ENCODE results near the gene COLGALT1.

COLGALT1 gene

DNA sequence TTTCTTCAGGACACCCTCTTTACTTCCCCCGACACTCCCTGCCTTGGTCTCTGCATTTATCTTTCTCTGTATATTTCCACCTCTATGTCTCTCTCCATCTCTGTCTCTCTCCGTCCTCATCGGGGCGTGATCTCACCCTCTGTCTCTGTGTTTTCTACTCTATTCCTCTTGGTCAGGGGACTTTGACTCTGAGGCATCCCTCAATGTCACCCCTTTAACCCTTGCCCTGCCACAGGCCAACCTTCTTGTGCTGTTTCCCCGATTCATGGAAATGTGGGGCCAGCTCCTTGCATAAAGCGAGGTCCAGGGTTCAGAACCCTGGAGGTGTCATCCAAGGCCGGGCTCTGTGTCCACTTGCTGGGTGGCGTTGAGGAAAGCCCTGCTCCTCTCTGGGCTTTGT lies 46.8 kb downstream of the COLGALT1 start:
- no peak for DNase-seq

DNA sequence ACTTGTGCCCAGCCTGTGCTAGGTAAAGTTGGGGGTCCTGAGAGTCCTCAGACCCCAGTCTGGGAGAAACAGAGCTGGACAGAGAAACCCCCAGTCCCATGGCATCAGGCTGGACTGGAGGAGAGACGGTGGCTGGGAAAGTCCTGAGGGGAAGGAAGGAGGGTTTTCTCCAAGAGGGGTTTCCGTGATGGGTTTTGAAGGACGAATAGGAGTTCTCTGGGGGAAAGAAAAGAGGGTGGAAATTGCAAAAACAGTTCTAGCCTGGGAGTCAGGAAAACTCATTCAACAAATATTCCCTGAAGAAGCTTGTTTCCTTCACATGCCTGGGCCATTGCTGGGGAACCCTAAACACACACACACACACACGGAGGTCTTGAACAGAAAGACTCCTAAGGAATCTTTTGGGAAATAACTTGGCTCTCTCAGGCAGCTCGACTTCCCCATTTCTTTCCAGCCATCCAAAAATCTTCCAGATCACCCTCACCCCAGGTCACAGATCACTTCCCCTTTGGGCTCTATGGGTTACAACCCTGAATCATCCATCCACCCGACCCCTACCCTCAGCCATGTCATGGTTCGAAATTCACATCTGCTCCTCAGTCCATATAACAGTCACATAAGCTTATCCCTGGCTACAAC lies 47.5 kb downstream of the COLGALT1 start:
- DNase-seq, result no peak

GRCh38 chr19:17604372-17605025 lies 49.0 kb downstream of the COLGALT1 start:
- DNase-seq, result no peak

DNA sequence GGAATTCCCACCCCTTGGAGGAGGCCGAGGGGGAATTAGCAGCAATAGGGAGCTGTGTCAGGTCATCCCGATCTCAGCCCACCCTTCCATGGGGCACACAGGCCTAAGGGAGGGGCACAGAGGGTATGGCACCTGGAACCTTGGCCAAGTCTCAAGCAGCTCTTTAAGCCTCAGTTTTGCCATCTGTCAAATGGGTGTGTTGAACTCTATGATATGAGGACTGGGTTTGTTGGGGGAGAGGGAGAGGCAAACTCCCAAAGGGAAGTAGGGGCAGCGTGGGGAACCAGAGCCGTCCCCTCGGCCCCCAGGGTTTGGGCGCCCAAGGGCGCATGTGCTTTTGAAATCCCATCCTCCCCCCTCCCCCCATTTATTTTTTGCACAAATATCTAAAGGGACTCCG lies 49.7 kb downstream of the COLGALT1 start:
- no peak for DNase-seq

DNA sequence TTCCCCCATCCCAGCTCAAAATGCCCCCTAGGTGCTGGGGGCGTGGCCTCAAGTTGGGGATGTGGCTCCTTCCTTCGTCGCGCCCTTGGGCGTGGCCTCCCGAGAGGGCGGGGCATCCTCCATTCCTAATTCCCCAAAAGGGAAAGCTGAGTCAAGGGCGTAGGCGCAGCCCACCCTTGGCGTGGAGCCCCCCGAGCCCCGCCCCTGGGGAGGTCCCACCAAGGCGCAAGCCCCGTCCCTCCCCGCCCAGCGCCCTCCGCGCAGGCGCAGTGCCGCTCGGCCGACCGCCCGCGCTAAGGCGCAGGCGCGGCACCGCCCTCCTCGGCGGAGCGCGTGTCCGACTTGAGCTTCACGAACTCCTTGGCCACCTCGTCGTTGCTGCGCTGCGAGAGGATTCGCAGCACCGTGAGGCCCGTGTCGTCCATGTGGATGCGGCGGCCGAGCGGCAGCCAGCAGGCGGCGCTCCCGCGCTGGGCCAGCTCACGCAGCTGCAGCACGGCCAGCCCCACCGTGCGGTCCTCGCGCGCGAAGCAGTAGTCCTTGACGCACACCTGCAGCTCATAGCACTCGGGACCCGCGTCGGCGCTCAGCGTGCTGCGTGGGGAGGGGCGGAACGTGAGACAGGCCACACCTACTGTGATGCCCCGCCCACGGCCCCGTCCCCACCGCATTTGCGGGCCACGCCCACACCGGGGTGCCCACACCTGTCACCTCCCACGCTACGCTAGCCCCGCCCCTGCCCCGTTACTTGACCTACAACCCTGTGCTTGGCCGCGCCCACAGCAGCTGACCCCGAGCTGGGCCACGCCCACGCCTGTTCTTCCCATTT lies 50.5 kb downstream of the COLGALT1 start:
- peak; percentile 82 for DNase-seq

GRCh38 chr19:17606590-17607185 lies 51.2 kb downstream of the COLGALT1 start:
- no peak for DNase-seq

DNA sequence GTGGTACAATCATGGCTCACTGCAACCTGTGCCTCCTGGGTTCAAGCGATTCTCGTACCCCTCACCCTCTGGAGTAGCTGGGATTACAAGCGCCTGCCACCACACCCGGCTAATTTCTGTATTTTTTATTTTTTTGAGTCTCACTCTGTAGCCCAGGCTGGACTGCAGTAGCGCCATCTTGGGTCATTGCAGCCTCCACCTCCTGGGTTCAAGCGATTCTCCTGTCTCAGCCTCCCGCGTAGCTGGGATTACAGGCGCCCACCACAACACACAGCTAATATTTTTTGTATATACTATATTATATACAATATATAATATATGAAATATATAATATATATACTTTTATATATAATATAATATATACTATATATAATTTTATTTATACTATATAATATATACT lies 52.5 kb downstream of the COLGALT1 start:
- no peak for DNase-seq

DNA sequence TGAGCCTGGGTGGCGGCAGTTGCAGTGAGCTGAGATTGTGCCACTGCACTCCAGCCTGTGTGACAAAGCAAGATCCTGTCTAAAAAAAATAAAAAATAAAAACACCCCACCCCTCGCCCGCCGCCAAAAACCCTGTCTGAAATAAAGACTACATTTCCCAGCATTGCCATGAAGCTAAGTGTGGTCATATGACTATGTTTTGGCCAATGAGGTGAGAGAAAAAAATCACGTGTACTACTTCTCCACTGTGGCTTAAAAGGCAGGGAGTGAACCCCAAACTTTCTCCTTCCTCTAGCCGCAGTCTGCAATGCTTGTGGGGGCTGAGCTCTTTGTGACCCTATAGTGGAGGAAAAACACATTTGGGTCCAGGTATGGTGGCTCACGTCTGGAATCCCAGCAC lies 54.9 kb downstream of the COLGALT1 start:
- peak; percentile 32 for DNase-seq

- DNase-seq, result no peak
Observed at GRCh38 chr19:17611462-17612244, 56.2 kb downstream of the COLGALT1 start.

DNA sequence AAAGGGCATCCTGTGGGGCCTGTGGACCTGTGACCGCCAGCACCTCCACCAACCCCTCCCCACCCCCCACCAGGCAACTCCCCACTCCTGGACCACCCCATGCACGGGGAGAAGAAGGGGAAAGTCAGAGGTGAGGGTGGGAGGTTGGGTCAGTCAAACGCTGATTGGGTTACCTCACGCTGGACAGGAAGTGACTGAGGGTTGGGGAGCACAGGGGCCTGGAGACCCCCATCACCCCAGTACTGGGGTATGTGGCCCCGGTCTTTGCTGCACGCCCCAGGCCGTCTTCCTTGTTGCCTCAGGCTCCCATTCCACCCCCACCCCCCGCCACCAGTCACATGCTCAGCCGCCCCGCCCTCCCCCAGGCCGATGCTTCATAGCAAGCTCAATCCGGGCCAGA lies 59.0 kb downstream of the COLGALT1 start:
- DNase-seq, result no peak

DNA sequence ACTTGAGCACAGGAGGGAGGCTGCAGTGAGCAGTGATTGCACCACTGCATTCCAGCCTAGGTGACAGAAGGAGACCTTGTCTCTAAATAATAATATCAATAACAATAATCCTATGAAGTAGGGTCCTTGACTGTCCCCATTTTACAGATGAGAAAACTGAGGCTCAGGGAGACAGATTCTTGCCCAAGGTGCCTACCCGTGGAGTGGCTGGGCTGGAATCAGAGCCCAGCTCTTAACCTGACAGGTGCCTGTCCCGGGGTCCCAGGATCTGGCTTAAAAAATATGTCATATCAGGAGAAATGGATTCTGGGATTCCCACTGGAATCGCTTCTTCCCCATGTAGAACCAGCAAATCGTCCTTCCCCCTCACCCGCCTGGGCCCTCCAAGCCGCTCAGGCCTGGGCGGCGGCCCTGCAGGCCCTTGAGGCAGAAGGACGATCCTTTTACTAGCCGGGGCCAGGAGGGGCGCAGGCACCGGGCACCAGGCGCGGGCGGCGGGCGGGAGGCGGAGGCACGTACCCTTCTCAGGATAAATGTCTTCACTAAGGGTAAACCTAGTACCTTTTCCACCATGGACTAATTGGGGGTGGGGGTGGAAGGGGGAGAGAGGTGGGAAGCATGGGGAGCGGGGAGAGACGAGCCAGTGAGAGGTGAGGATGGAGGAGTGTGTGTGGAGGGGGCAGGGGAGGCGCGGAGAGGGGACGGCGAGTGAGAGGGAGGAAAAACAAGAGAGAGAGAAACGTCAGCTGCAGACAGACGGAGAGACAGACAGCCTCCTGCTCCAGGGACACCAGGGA lies 60.6 kb downstream of the COLGALT1 start:
- DNase-seq, result no peak

DNA sequence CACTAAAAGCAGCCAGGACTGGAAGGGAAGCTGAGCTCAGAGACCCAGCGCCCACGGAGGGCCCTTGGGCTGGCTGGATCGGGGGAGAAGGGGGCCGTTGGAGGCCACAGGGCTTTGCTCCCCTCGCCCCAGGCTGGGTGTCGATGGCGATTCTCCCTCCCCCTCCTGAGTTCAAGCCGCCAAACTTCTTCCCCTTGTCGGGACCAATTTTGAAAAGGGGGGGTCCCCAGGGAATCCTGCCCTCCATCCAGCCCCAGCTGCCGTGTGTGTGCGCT lies 61.2 kb downstream of the COLGALT1 start:
- DNase-seq, result no peak

DNA sequence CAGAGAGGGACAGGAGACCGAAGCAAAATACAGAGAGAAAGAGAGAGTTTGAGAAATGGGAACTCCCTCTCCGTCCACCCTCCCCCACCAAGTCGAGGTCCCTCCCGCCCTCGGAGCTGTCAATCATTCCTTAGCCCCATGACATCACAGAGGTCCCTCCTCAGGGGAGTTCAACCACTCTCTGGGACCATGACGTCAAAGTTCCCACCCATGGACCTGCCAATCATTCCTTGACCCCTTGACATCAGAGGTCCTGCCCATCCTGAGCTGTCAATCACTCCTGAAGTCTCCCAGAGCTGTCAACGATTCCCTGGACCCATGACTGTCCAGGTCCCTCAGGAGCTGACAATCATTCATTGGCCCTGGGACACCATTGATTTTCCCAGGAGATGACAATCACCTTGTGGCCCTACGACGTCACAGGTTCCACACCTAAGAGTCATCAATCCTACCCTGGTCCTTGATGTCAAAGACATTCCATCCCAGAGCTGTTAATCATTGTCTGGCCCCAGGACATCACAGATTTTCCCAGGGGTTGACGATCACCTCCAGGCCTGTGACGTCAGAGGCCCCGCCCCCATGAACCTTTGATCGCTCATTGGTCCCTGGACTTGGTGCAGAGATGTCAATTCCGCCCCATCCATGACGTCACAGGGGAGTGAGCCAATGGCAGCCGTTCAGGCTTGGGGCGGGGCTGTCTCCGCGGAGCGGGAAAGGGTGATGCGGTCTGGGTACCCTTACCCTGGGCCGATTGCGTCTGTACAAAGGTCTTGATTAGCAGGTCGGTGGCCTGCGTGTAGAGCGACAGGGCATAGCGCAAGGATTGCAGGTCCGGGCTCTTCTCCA lies 61.7 kb downstream of the COLGALT1 start:
- DNase-seq, result peak; percentile 17

- no peak for DNase-seq
Observed at GRCh38 chr19:17617807-17618192, 62.4 kb downstream of the COLGALT1 start.

- DNase-seq, result no peak
Observed at GRCh38 chr19:17618281-17618903, 62.9 kb downstream of the COLGALT1 start.

DNA sequence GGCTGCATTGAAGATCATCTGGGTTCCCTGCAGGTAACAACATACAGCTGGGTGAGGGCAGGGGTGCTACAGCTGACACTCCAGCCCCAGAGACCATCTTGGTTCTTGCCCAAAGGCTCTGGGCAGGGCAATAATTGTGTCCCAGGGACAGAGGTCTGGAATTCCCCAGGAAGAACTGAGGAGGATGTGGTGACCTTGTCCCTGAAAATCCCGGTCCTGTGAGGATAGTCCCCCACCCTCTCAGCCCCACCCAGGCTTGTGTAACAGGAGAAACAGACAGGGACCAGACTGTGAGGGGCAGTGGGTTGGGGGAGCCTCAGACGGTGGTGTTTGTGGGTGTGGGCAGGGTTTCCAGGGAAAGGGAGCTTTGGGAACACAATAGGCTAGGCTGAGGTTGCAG lies 63.5 kb downstream of the COLGALT1 start:
- no peak for DNase-seq

DNA sequence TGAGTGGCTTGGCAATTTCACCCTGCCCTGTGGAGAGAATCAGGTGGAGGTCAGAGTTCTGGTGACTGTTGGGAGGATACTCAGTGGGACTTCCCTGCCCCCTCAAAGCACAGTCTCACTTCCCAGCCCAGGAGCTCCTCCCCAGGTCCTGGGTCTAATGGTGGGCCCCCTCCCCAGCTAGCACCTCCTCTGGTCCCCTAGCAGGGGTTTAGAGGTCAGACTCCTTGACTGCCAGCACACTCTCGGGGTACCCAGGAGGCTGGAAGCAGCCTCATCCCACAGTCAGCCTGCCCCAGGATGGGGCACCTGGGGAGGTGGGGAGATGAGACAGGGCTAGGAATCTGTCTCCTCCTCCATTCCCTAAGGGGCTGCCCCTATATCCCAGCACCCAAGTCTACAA lies 65.2 kb downstream of the COLGALT1 start:
- DNase-seq, result no peak

DNA sequence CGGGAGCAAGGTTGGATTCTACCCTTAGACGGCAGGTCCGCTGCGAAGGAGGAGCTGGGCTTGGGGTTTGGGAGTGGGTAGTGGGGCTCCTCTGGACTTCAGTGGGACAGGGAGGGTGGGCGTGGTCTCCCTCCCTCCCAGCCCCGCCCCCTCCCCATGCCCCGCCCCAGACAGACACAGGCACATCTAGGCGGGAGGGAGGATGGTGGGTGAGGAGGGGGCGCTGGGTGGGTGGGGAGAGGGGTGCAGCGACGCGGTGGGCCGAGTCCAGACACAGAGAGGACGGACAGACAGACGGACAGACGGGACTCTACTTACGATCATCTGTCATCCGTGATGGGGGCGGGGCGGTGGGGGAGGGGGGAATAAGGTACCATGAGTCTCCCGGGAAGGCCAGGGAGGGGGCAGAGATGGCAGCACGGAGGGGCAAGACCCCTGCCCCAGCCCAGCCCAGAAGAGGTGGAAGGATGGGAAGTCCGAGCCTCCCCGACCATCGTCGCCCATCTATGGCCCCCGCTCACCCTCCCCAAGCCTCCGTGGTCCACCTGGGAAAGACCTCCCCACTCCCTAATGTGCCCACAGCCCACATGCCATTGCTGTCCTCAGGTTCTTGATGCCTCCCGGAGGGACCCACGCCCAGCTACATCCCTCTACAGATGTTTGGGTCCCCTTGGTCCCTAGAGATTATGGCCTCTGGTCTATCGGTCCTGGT lies 67.9 kb downstream of the COLGALT1 start:
- DNase-seq, result no peak

DNA sequence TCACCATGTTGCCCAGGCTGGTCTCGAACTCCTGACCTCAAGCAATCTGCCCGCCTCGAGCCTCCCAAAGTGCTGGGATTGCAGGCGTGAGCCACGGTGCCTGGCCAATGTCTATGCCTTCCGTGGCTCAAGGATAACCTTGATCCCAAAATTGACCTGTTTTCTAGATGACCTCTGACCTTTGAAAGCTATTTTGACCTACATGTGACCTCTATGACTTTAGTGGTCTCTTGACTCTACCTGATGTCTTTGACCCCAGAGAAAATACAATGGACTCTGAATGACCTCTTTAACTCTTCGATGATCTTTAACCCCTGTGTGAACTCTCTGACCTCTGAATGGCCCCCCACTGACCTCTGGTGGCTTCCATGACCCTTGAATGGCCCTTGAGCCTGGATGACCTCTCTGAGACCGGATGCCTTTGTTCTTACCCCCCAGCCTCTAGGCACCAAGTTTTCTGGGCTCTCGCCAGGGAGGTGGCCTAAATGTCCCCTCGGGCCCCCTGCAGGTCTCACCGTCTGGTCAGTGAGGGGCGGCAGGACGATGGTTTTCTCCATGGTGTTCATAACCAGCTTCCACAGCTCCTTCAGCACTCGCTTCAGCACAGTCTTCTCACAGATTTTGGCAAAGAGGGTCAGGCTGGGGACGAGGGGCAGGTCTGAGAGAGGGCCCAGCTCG lies 69.0 kb downstream of the COLGALT1 start:
- no peak for DNase-seq

All from fibroblast of skin of back (primary cell).